GM21737 (cell line): ENCODE measurements around the gene TUBB4A.
"Not testable (repeated sequence)": the region's sequence is repeated elsewhere in the genome, so short reads cannot be mapped to it uniquely, and the experiment has no call there.

Experiments
- ATAC-seq: cut with Tn5 transposase; IDR thresholded peaks from one replicate; pipeline ENCODE4 v1.9.1; 2021; ENCODE audit warnings: mild to moderate bottlenecking, moderate library complexity; ENCODE audit not compliant: unreplicated experiment

Gene TUBB4A

DNA sequence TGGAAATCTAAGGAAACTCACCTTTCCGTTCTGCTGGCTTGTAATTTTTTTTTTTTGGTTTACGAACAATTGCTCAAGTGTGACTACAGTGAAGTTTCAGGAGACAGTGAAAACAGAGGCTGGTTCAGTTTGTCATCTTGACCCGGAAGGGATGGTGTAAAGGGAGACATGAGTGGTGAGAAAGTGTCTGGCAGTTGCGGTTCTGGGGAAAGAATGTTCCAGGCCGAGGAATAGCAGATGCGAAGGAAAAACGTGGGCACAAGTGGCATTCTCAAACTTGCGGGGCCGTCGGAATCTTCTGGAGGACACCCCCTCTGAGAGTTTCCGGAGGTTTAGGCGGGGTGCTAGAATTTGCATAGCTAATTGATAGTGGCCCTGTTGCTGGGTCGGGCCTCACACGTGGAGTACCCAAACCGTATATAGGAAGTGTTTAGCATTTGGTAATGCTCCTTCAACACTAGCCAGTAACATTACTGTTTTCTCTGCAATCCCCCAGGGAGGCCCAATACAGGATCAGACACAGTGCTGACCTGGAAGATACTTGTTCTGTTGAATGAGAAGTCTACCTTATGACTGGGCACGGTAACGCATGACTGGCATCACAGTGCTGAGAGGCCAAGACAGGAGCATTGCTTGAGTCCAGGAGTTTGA lies 25.9 kb upstream of the TUBB4A start:
- peak; percentile 38 for ATAC-seq

DNA sequence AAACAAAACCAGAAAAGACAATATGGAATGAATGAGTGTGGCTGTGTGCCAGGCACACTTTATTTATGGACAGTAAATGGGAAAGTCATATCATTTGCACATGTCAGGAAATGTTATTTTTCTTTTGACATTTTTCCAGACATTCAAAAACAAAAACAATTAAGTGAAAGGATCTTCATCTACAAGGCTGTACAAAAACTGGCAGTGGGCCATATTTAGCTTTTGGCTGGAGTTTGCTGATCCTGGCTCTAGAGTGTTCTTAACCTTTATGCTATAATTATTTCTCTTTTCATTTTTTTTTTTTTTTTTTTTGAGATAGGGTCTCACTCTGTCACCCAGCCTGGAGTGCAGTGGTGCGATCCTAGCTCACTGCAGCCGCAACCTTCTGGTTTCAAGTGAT lies 22.2 kb upstream of the TUBB4A start:
- ATAC-seq: no peak

DNA sequence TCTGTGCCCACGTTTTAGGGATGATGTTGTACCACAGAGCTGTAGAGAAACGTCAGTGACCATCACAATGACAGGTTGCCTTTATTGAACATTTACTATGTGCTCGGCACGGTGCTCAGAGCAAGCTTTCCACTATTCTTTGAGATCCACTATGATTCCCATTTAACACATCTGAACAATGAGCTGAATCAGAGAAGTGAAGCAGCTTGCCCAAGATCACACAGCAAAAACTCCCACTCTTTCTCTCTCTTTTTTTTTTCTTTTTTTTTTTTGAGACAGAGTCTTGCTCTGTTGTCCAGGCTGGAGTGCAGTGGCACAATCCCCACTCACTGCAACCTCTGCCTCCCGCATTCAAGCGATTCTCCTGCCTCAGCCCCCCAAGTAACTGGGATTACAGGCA lies 20.6 kb upstream of the TUBB4A start:
- no peak for ATAC-seq

DNA sequence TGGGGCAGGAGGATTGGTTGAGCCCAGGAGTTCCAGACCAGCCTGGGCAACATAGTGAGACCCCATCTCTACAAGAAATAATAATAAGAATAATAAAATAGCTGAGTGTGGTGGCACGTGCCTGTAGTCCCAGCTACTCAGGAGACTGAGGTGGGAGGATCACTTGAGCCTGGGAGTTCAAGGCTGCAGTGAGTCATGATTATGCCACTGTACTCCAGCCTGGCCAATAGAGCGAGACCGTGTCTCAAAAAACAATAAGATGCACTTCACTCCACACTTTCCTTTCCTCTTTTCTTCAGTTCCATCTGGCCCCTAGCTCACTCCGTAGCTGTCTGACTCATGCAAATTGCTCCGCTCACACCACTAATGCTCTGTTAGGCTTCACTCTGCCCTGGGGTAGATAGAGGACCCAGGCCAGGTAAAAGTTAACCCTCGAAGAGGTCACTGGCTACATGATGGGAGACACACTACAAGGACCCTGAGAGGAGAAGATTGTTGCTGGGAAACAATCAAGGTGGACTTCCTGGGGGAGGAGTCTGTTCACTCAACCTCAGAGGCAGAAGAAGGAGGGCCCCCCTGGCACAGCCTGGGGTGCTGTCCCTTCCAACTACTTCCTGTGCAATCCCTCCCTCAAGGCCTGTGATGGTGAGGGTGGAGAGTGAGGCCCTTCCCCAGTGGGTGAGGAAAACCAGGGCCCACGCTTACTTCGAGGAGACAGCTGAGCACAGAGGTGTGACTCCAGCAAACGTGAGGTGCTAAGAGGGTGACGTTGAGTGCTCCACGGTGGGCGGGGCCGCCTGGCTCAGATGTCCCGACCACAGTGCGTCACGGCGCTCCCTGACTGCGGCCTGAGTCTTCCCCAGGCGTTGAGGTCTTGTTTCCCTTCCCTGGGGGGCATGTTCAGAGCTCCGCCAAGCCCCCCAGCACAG lies 19.9 kb upstream of the TUBB4A start:
- peak; percentile 40 for ATAC-seq

DNA sequence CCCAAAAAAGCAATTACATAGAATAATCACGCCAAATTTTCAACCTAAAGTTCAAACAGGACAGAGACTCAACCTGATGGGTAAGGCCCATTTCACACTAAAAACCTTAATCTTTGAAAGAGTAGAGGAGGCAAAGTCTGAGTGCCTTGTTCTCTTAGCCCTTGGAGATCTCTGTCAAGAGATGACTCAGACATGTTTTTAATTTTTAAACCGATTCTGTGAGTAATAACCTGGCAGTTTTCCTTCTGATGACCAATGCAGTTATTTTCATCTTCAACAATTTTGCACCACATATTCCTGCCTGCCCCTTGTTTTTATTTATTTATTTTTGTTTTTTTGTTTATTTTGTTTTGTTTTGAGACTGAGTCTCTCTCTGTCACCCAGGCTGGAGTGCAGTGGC lies 17.2 kb upstream of the TUBB4A start:
- ATAC-seq: no peak

DNA sequence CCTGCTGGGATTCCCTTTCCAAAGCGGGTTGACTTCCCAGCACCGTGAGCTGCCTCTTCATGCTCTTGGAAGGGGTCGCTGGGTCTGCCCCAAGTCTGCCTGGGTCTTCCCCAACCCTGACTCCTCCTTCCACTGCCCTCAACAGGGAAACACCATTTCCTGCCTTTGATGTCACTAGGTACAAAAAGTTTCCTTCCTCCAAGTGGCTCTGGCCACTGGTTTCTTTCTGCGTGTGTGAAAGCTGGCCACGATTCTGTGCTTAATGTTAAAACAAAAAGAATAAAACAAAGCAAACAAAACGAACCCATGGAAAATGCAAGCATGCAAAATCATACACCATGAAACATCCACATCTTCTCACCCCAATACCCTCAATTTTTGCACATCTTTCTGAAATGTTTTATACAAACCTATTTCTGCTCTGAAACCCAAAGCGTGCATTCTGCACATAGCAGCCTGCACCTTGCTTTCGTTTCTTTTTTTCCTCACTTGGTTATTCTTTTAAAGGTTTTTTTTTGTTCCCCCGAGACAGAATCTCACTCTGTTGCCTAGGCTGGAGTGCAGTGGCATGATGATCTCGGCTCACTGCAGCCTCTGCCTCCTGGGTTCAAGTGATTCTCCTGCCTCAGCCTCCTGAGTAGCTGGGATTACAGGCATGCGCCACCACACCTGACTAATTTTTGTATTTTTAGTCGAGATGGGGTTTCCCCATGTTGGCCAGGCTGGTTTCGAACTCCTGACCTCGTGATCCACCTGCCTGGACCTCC lies 16.2 kb upstream of the TUBB4A start:
- no peak for ATAC-seq

DNA sequence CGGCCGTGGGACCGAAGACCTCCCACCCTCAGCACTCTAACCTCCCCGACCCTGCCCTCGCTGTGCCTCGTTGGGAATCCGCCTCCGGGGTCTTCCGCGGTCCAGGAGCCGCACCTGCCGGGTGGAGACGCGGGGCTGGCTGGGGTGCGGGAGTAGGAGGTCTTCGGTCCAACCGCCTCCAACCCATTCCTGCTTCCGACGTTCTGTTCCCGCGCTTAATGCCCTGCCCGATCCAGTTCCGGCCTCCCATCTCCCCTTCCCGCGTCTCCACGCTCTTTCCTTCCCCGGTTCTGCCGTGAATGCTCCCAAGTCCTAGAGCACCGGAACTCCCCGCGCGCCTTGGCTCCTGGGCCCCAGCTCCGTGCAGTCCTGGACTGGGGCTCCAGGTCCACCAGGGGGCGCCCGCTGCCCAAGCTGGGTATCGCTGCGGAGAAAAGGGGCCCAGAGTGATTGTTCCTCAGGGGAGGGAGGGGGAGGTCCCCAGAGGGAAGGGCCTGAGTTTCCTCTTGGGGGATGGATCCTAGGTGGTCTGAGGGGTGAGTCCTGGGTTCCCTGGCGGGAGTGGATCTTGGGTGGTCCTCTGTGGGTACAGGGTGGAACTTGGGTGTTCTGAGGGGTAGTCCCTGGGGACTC lies 14.7 kb upstream of the TUBB4A start:
- ATAC-seq: peak; percentile 49

DNA sequence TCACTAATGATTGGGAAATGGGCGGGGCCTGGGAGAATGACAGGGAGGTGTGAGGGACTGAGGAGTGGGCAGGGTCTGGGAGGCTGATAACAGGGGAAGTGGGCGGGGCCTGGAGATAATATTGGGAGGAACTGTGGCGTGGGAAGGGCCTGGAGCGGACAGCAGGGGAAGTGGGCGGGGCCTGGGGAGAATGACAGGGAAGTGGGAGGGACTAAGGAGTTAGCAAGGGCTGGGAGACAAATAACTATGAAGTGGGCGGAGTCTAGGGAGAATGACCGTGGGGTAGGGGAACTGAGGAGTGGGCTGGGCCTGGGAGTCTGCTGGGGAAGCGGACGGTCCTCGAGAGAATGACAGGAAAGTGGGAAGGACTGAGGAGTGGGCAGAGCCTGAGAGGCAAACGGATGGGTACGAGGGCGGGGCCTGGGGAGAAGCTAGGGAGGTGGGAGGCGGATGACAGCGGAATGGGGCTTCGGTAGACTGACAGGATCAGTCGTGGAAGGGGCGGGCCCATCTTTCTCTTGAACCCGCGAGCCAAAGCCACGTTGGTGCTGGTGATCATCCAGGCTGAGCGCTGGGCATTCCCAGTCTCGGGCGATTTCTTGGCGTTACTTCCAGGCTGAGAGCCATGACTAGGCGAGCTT lies 14.0 kb upstream of the TUBB4A start:
- peak; percentile 48 for ATAC-seq

DNA sequence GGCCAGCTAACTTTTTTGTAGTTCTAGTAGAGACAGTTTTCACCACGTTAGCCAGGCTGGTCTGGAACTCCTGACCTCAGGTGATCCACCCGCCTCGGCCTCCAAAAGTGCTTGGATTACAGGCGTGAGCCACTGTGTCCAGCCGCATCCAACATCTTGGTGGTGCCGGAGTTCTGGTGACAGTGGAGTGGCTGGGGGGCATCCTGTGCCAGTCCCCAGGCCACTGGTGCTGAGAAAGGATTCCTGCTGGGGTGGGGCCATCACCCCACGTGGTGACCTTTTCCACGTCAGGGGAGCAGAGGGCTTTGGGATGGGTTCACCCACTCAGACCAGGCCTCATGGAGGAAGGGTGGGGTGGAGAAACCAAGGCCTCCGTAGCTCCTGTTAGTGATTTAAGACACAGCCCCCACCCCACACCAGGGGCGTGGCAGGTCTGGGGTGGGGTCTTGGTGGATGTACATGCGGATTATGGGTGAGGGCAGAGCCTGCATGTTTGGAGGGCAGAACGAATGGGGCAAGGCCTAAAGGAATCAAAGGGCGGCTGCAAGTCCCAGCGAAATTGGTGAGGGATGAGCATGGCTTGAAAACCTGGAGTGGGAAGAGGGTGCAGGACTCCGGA lies 12.9 kb upstream of the TUBB4A start:
- ATAC-seq: no peak

DNA sequence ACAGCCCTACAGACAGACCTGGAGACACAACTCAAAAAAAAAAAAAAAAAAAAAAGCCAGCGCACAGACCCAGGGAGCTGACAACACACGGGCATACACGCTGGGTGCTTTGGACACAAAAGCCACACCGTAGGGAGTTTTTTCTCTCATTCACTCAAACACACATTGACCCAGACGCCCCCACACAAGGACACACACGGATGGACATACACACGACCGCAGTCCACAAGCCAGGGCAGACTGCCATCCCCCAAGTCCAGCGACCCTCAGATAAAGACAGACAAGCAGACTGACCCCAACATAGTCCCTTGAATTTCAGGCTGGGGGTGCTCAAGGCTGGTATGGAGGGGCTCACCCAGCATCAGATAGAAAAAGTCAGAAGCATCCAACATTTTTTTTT lies 12.0 kb upstream of the TUBB4A start:
- no peak for ATAC-seq

DNA sequence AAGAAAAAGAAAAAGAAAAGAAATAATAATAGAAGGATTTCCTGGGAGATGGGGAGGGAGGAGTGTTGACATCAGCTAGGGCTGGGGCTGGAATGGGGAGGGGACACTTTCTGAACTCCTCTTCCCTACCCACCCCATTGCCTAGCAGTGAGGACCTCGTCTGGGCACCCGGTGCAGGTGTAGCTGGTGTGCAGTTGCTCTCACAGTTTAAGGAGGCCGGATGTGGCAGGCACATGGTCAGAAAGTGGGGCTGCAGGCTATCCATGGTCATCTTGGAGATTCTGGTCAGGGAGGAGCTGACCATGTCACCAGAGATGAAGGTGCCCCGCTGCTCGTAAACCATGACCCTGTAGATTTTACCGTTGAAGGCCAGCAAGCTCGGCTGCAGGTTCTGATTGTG lies 8.5 kb upstream of the TUBB4A start:
- no peak for ATAC-seq

DNA sequence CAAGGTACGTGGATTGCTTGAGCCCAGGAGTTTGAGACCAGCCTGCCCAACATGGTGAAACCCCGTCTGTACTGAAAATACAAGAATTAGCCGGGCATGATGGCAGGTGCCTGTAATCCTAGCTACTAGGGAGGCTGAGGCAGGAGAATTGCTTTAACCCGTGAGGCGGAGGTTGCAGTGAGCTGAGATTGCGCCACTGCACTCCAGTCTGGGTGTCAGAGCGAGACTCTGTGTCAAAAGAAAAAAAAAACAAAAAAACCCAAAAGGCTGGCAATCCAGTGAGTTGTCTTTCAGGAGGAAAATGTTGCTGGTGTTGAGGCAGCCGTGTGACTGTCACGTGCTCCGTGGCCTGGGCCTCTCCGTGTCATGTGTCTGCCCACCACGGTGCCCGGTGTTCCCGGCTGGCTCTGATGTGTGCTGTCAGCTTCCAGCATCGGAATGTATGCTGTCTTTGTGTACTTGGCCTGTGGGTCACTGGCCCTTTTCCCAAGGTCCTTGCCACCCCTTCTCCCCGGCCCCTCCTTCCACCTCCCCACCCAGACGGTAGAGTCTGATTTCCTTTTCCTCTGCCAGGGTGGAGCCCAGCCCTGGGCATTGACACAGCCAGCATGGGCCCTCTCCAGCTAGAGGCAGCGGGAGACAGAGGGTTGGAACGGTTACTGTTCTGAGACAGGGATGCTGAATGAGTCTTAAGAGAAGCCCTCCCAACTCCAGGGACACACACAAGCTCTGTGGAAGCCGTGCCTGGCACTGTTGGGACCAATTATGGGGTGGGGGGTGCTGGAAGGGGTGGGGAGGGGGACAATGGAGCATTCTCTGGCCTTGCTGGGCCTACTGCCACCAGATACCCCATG lies 7.2 kb upstream of the TUBB4A start:
- ATAC-seq: no peak

DNA sequence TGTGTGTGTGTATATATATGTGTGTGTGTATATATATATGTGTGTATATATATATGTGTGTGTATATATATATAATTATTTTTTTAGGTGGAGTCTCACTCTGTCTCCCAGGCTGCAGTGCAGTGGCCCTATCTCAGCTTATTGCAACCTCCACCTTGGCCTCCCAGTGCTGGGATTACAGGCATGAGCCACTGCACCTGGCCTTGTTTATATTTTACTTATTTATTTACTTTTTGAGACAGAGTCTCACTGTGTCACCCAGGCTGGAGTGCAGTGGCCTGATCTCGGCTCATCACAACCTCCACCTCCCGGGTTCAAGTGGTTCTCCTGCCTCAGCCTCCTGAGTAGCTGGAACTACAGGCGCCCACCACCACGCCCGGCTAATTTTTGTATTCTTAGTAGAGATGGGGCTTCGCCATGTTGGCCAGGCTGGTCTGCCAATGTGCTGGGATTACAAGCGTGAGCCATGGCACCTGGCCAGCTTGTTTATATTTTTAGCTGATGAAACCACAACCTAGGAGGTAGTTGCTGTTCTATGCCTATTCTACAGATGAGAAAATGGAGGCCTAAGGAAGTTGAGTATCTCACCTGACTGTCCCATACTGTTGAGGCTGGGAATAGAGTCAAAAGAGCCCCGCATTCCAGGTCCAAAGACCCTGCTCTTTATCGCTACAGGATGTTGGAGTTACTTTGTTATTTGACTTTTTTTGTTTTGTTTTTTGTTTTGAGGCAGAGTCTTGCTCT lies 6.1 kb upstream of the TUBB4A start:
- not testable (repeated sequence) for ATAC-seq

DNA sequence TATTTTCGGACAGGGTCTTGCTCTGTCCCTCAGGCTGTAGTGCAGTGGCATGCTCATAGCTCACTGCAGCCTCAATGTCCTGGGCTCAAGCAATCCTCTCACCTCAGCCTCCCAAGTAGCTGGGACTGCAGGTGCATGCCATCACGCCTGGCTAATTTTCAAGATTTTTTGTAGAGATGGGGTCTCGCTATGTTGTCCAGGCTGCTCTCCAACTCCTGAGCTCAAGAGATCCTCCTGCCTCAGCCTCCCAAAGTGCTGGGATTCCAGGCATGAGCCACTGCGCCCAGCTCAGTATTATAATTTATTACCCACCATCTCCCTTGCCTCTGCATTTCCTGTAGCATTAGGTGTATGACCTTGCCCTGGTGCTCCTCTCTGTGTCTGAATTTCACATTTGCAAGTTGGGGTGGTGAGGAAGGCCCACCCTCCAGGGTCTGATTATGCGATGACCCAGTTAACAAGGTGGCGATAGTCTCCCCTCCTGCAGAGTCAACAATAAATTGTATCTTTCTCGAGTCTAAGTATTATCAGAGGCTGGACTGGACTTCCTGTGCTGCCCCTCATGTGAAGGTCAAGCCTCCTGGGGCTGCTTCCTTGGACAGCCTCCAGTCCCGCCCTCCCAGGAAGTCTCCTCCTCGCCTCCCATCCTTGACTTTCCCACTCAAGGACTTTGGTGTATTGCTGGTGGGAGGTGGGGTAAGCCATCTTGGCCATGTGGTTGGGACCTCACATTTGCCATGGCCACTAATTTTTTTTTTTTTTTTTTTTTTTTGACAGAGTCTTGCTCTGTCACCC lies 1.5 kb upstream of the TUBB4A start:
- ATAC-seq: no peak

DNA sequence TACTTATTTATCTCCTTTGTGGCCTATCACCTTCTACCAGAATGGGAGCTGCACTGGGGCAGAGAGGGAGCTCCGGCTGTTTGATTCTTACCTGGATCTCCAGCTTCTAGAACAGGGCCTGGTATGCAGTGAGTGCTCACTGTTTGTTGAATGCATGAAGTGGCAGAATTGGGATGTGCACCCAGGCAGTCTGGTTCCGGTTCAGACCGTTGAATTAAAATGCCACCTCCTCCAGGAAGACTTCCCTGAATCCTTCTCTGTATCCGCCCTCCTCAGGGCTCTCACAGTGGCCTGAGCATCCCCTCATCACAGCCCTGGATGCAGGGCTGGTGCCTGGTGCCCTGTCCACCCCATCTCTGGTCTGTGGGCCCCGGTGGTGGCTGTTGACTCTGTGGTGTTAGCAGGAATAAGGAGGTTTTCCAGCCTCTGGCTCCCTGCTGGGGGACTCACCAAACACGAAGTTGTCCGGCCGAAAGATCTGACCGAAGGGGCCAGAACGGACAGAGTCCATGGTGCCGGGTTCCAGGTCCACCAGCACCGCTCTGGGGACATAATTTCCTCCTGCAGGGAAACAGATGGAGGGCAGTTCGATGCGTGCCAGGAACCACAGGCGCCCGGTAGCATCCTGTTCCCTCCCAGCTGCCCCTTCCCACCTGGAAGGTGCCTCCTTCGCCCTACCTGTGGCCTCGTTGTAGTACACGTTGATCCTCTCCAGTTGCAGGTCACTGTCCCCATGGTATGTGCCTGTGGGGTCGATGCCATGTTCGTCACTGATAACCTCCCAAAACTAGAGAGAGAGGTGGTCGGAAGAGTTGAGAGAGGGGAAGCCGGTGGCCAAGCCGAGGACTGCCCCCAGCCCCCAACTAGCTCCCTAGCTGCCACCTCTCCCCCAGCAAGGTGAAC lies 1.0 kb downstream of the TUBB4A start:
- no peak for ATAC-seq

DNA sequence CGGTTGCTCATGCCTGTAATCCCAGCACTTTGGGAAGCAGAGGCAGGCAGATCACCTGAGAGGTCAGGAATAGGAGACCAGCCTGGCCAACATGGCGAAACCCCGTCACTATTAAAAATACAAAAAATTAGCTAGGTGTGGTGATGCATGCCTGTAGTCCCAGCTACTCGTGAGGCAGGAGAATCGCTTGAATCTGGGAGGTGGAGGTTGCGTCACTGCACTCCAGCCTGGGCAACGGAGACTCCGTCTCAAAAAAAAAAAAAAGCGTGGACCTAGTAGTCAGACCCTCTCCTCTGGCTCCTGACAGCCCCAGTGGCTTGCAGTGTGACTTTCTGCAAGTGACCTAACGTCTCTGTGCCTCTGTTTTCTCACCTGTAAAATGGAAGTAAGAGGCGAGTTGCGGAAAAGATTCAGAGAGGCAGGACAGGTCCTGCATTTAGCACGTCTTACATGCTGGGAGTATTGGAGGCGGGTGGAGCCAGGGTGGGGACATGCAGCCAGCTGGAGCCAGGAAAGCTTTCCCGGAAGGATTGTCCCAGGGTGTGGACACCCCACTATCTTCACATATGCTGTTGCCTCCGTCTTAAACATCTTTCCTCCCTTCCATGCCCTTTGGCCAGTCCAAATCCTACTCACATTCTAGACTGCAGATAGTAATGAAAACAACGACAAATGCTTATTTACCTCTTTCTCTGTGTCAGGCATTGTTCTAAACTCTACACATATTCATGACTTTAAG lies 2.9 kb downstream of the TUBB4A start:
- ATAC-seq: no peak
